Measurements from ENCODE around the gene A4GNT. TPM values are rescaled to one million over a fixed set of nuclear protein-coding genes. Genes with fewer than 3 reads are reported as not detected.

The A4GNT gene
- total and polyA plus RNA-seq, 2 donors (not counting 1 experiment from before 2014, with no cell fraction given): not detected

- Histone ChIP-seq H3K27me3 (replicated peaks in 1 of 4; ENCODE audit: control extremely low read depth in 1 of 4, control insufficient read depth in 3 of 4, insufficient read depth in 4 of 4, low read length in 3 of 4) (peaks cover 0 to 22% (median 7%) of the 10 kb centered on the region in 4 experiments), H3K4me3 (ENCODE audit: control extremely low read depth in 1 of 5, extremely low read depth in 1 of 5, insufficient read depth in 1 of 5, low read depth in 2 of 5, low read length in 4 of 5) (no peak overlapping the region), H3K27ac (ENCODE audit: low read length in 2 of 2) (no peak overlapping the region), H4K20me1 (ENCODE audit: control insufficient read depth, insufficient read depth, low read length, poor library complexity, severe bottlenecking) (no peaks in the 10 kb centered on the region), H3K4me1 (ENCODE audit: control insufficient read depth in 2 of 2, insufficient read depth in 2 of 2, low read length in 2 of 2) (peaks cover 9 to 13% of the 10 kb centered on the region in 2 donors), H3K4me2 (replicated peaks; ENCODE audit: low read depth, low read length, poor library complexity, severe bottlenecking) (no peak overlapping the region), H3K9ac (ENCODE audit: low read length) (no peak overlapping the region), H2AFZ (ENCODE audit: insufficient read depth, low read depth, low read length, poor library complexity, severe bottlenecking) (no peak overlapping the region), H3K79me2 (ENCODE audit: control insufficient read depth, insufficient read depth, low read length) (no peaks in the 10 kb centered on the region), H3K9me3 (ENCODE audit: control extremely low read depth in 1 of 3, control insufficient read depth in 2 of 3, insufficient read depth in 1 of 3, low read length in 2 of 3) (peaks cover 0 to 7% (median 0%) of the 10 kb centered on the region in 3 donors), H3K36me3 (replicated peaks in 1 of 2; ENCODE audit: control extremely low read depth in 1 of 2, control insufficient read depth in 1 of 2, extremely low read depth in 1 of 2, insufficient read depth in 2 of 2, low read length in 1 of 2) (no peaks in the 10 kb centered on the region)
- ATAC-seq (ENCODE audit: low read depth): no peak
- TF ChIP-seq CTCF (IDR thresholded peaks at IDR 0.05) (no peak), EZH2 (IDR thresholded peaks at IDR 0.05; ENCODE audit: borderline replicate concordance, insufficient read depth, low read depth, low read length, poor library complexity, severe bottlenecking) (no peak)
- Mint-ChIP-seq H3K27ac (no peak overlapping the region), H3K4me3 (no peak overlapping the region), H3K27me3 (peaks cover 30% of the 10 kb centered on the region), H3K9me3 (ENCODE audit: insufficient read depth) (no peaks in the 10 kb centered on the region), H3K4me1 (peaks cover 10% of the 10 kb centered on the region)
- no peak for DNase-seq
- ChIA-PET CTCF (interaction anchor here (2.7 kb wide), 1 partner anchor 51 kb away, joined by 12 read pairs; no protein-coding TSS in a partner anchor), POLR2A (no interaction called here)
- WGBS (ENCODE audit: insufficient coverage): 80% methylated on average over 1 of the region's 4 CpGs
- intact Hi-C loops (cut with micrococcal nuclease): loop anchor here (1.0 kb wide), 1 partner anchor 50 kb away; no protein-coding TSS in a partner anchor
These were observed 12.8 kb downstream of the A4GNT start for GRCh38 chr3:138119423-138119766.

DNA sequence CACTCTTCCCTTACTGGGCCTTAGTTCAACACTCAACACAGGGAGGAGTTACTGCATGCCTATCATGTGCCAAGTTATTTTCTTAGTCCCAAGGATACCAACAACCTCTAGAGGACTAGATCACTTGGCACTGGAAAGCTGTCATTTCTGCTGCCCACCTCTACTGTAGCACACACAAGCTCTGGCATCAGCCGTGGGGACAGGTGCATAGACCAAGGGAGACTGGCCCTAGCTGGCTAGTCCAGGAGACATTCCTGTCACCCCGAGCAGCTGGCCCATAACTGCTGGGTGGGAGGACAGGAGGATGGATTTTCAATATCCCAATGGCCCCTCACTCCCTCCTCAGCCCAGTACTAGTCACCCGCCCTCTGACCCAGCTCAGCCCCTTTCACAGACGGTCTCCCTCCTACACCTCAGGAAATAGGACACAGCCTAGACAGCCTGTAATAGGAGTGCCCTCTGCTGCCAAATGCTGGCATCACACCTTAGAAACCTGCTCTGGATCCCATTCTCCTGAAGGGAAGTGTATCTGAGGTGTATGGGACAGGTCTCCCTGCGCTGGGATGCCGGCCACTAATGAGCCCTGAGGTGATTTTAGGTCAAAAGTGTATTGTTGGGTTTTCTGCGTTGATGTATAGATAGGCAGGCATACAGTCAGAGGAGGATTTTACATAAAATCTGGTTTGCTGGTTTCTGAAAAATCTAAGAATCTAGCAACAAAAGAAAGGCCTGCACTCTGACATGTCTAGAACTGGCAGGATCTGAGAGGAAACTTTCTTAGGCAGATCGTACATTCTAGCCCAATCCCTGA is 13.4 kb downstream of the A4GNT start:
- H3K27ac Mint-ChIP-seq: no peak overlapping the region
- DNase-seq (peak; percentile 42), ATAC-seq (ENCODE audit: low read depth) (peak; percentile 60)
- no peak overlapping the region for H3K4me3 Mint-ChIP-seq
- H3K9me3 Mint-ChIP-seq (ENCODE audit: insufficient read depth): no peaks in the 10 kb centered on the region
- Histone ChIP-seq H3K4me2 (replicated peaks; ENCODE audit: low read depth, low read length, poor library complexity, severe bottlenecking) (no peak overlapping the region), H3K9me3 (ENCODE audit: control extremely low read depth in 1 of 3, control insufficient read depth in 2 of 3, insufficient read depth in 1 of 3, low read length in 2 of 3) (peaks cover 0 to 7% (median 0%) of the 10 kb centered on the region in 3 donors), H3K36me3 (replicated peaks in 1 of 2; ENCODE audit: control extremely low read depth in 1 of 2, control insufficient read depth in 1 of 2, extremely low read depth in 1 of 2, insufficient read depth in 2 of 2, low read length in 1 of 2) (no peaks in the 10 kb centered on the region), H3K4me1 (ENCODE audit: control insufficient read depth in 2 of 2, insufficient read depth in 2 of 2, low read length in 2 of 2) (peaks cover 12 to 14% of the 10 kb centered on the region in 2 donors), H2AFZ (ENCODE audit: insufficient read depth, low read depth, low read length, poor library complexity, severe bottlenecking) (no peak overlapping the region), H3K79me2 (ENCODE audit: control insufficient read depth, insufficient read depth, low read length) (no peaks in the 10 kb centered on the region), H4K20me1 (ENCODE audit: control insufficient read depth, insufficient read depth, low read length, poor library complexity, severe bottlenecking) (no peaks in the 10 kb centered on the region), H3K9ac (ENCODE audit: low read length) (no peak overlapping the region), H3K4me3 (ENCODE audit: control extremely low read depth in 1 of 5, extremely low read depth in 1 of 5, insufficient read depth in 1 of 5, low read depth in 2 of 5, low read length in 4 of 5) (no peak overlapping the region), H3K27ac (ENCODE audit: low read length in 2 of 2) (no peak overlapping the region), H3K27me3 (replicated peaks in 1 of 4; ENCODE audit: control extremely low read depth in 1 of 4, control insufficient read depth in 3 of 4, insufficient read depth in 4 of 4, low read length in 3 of 4) (peaks cover 0 to 26% (median 11%) of the 10 kb centered on the region in 4 experiments)
- H3K4me1 Mint-ChIP-seq: peaks cover 10% of the 10 kb centered on the region
- peaks cover 32% of the 10 kb centered on the region for H3K27me3 Mint-ChIP-seq
- CTCF ChIA-PET: interaction anchor here (0.7 to 2.7 kb wide), 4 partner anchors 10 to 50 kb away, joined by 3 to 12 read pairs (median 4); no protein-coding TSS in a partner anchor
- POLR2A ChIA-PET: no interaction called here
- no peak for TF ChIP-seq EZH2 (IDR thresholded peaks at IDR 0.05; ENCODE audit: borderline replicate concordance, insufficient read depth, low read depth, low read length, poor library complexity, severe bottlenecking)
- TF ChIP-seq CTCF (IDR thresholded peaks at IDR 0.05): peak; percentile 74
- 48% methylated on average over 7 of the region's 8 CpGs for WGBS (ENCODE audit: insufficient coverage)
- intact Hi-C loops (cut with micrococcal nuclease): loop anchor here (1.0 kb wide), 1 partner anchor 50 kb away; no protein-coding TSS in a partner anchor
